Mucosa of gallbladder (tissue), 1 donor: ENCODE data around the gene BNIP2. TPM values are rescaled to one million over a fixed set of nuclear protein-coding genes. Genes with fewer than 3 reads are reported as not detected.
A peak's percentile ranks its signal among the peaks of the same experiment; 100 is the strongest.

Experiments used
- DNase-seq: peaks from one replicate; pipeline ENCODE4 v3.0.0-alpha.2; 2020; ENCODE audit warnings: low spot score
- total RNA-seq: library from RNA; stranded (reverse); gene quantifications from one replicate; pipeline ENCODE4 v1.2.1, GENCODE V29; 2021
- donor health status: DM: no; HTN: no; CAD: no.

Gene BNIP2
- total RNA-seq, 1 donor from 2014 or later, result 51.1 TPM

GRCh38 chr15:59632714-59633113, 56.4 kb downstream of the BNIP2 start:
- no peak for DNase-seq

- DNase-seq, result peak; percentile 44
Observed at GRCh38 chr15:59622289-59622688, 66.8 kb downstream of the BNIP2 start.

- no peak for DNase-seq
Observed at GRCh38 chr15:59618406-59618805, 70.7 kb downstream of the BNIP2 start.

GRCh38 chr15:59616379-59616778, 72.7 kb downstream of the BNIP2 start:
- DNase-seq, result peak; percentile 17

- DNase-seq, result no peak
Observed at GRCh38 chr15:59615661-59616060, 73.5 kb downstream of the BNIP2 start.

- DNase-seq, result no peak
Observed at GRCh38 chr15:59614153-59614552, 75.0 kb downstream of the BNIP2 start.

GRCh38 chr15:59611276-59612260, 77.6 kb downstream of the BNIP2 start, which contains the start of gene GCNT3:
Gene GCNT3 (plus strand): TSS chr15:59611783. CDS start chr15:59618239, 6,456 bp downstream.
- DNase-seq, result peak; percentile 78

GRCh38 chr15:59609730-59610712, 79.1 kb downstream of the BNIP2 start:
- no peak for DNase-seq

Other genes with a start within 250 kb of the BNIP2 start
- 72.3 TPM for gene GCNT3, start 77.5 kb downstream of the BNIP2 start, total RNA-seq
- gene GTF2A2, start 31.8 kb downstream of the BNIP2 start, total RNA-seq, result 108 TPM